BLaER1 (cell line): ENCODE data around the gene ROPN1L.
"Not testable (repeated sequence)": the region's sequence is repeated elsewhere in the genome, so short reads cannot be mapped to it uniquely, and the experiment has no call there.

Experiments
- H3K27ac ChIP-seq: shearing (Covaris generic); formaldehyde crosslinking; 2 replicates; pipeline ENCODE4 v1.8.1; 2022
- H3K27me3 ChIP-seq: shearing (Covaris generic); formaldehyde crosslinking; 2 replicates; pipeline ENCODE4 v1.8.1; 2022
- H3K36me3 ChIP-seq: shearing (Covaris generic); formaldehyde crosslinking; 2 replicates; pipeline ENCODE4 v1.8.1; 2022
- H3K4me1 ChIP-seq: shearing (Covaris generic); formaldehyde crosslinking; 2 replicates; pipeline ENCODE4 v1.8.1; 2022
- H3K4me2 ChIP-seq: shearing (Covaris generic); formaldehyde crosslinking; 2 replicates; pipeline ENCODE4 v1.8.1; 2022
- H3K4me3 ChIP-seq: shearing (Covaris generic); formaldehyde crosslinking; 2 replicates; pipeline ENCODE4 v1.8.1; 2022
- H3K9ac ChIP-seq: shearing (Covaris generic); formaldehyde crosslinking; 2 replicates; pipeline ENCODE4 v1.8.1; 2022
- H3K9me3 ChIP-seq: shearing (Covaris generic); formaldehyde crosslinking; 2 replicates; pipeline ENCODE4 v1.8.1; 2022
- H4K20me1 ChIP-seq: shearing (Covaris generic); formaldehyde crosslinking; 2 replicates; pipeline ENCODE4 v1.8.1; 2022
- Cebpa-rat ChIP-seq: shearing (Covaris generic); IDR thresholded peaks from 2 replicates; pipeline ENCODE4 v1.8.1; 2022

Gene ROPN1L

DNA sequence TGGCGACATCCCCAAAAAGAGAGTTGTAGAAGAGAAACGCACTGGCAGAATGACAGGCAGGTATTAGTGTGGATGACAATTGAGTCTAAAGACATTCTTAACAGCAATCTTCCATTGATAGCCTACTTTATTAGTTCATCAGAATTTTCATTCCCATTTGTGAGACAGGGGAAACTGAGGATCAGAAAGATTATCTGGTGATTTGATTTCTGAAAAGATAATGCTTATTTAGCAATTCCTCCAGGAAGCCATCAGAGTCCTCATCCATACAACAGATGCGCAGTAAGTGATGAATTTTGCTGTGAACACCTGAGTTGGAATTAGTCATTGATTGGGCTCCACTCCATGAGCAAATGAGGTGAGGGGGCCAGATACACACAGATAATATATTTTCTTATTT lies 64.9 kb downstream of the ROPN1L start:
- H3K4me2 ChIP-seq = no peak overlapping the region
- H3K27ac ChIP-seq = no peak overlapping the region

DNA sequence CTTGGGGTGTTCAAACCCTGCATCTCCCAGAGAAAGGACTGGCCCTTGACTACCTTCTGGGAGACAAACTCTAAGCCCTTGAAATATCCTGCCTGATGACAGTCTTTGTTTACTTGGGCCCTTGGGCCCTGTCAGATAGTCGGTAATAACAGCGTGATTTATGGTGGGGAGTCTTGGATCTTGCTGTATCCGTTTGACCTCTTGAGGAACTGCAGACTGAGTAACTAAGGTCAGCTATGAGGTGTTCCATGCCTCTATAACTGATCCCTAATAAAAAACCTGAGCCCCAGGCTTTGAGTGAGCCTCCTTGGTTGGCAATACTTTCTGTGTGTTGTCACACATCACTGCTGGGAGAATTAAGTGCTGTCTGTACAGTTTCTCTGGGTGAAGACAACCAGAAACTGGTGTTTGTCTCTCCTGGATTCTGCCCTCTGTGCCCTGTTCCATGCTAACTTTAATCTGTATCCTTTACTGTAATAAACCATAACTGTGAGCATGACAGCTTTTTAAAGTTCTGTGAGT lies 66.0 kb downstream of the ROPN1L start:
- H3K36me3 ChIP-seq = no peaks in the 10 kb centered on the region
- no peak for TF ChIP-seq Cebpa-rat
- H4K20me1 ChIP-seq = no peaks in the 10 kb centered on the region
- H3K27me3 ChIP-seq = no peaks in the 10 kb centered on the region
- peaks cover 9% of the 10 kb centered on the region; the same call in 1 of the 2 replicates for H3K4me1 ChIP-seq
- H3K4me3 ChIP-seq = no peak overlapping the region
- no peak overlapping the region for H3K9ac ChIP-seq
- H3K9me3 ChIP-seq = no peaks in the 10 kb centered on the region
- no peak overlapping the region for H3K27ac ChIP-seq
- no peak overlapping the region for H3K4me2 ChIP-seq

More for the DNA sequence above, 64.9 kb downstream of the ROPN1L start:
- H3K9me3 ChIP-seq = no peaks in the 10 kb centered on the region
- H3K4me3 ChIP-seq = no peak overlapping the region
- peaks cover 9% of the 10 kb centered on the region; the same call in 1 of the 2 replicates for H3K4me1 ChIP-seq
- no peak for TF ChIP-seq Cebpa-rat
- no peak overlapping the region for H3K9ac ChIP-seq
- H4K20me1 ChIP-seq = no peaks in the 10 kb centered on the region
- H3K36me3 ChIP-seq = no peaks in the 10 kb centered on the region
- H3K27me3 ChIP-seq = no peaks in the 10 kb centered on the region

DNA sequence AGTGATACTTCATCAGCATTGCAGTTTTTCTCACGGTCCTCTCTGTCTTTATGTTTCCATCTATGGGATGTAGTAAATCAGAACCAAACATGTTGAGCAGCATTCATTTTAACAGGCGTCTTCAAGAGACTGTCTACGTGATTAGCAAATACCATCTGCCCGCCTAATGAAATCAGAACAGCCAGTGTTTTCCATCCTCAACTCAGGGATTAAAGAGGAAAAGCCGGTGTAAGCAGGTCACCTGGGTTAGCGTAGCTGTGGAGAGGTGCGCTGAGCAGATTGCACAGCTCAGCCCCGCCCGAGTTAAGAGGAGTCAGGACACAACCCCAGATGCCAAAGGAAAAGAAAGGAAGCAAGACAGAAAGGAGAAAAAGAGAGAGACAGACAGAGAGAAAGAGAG lies 67.9 kb downstream of the ROPN1L start:
- H4K20me1 ChIP-seq = no peaks in the 10 kb centered on the region
- H3K27ac ChIP-seq = no peak overlapping the region
- no peaks in the 10 kb centered on the region for H3K36me3 ChIP-seq
- no peak overlapping the region for H3K4me2 ChIP-seq
- no peaks in the 10 kb centered on the region for H3K9me3 ChIP-seq
- peaks cover 19% of the 10 kb centered on the region for H3K4me1 ChIP-seq
- no peaks in the 10 kb centered on the region for H3K27me3 ChIP-seq
- H3K4me3 ChIP-seq = no peak overlapping the region
- no peak for TF ChIP-seq Cebpa-rat
- no peak overlapping the region for H3K9ac ChIP-seq

DNA sequence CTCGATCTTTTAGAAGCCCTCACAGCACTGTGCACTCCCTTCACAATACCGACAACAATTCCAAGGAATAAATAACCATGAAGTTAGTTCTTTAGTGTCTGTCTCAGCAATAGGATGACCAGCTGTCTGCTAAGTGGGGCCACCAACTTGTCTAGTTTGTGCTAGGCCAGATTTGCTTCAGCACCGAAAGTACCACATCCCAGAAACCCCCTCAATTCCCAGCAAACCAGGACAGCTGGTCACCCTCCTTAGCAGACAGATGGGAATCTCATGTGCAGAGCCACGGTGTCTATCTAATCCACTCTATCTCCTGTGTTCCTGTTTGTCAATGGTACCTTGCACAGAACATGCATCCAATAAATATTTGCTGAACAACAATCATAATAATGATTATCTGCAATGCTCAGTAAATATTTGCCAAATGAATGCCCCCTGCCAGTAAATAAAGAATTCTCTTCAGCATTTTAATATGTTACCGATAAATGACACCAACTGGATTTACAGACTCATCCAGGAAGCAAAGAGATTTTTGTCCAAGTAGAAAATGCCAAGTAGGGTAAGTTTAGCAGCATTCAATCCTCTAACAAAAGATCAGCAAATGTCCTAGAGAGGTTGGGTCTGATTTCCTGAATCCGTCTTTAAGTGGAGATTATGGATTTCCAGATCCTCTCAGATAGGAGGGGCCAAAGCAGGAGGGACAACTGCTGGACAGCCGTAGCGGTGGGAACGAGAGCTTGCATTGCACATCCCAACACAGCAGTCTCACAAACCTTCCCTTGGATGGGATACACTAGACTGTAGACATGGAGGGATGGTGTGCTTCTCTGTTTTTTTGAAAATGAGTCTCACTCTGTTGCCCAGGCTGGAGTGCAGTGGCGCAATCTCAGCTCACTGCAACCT lies 70.3 kb downstream of the ROPN1L start:
- Histone ChIP-seq H3K27ac (no peak overlapping the region), H3K4me2 (no peak overlapping the region), H3K9me3 (peaks cover 8% of the 10 kb centered on the region), H3K36me3 (no peaks in the 10 kb centered on the region), H3K4me1 (peaks cover 10% of the 10 kb centered on the region), H3K27me3 (no peaks in the 10 kb centered on the region), H3K4me3 (no peak overlapping the region), H4K20me1 (no peaks in the 10 kb centered on the region), H3K9ac (no peak overlapping the region)
- no peak for TF ChIP-seq Cebpa-rat

DNA sequence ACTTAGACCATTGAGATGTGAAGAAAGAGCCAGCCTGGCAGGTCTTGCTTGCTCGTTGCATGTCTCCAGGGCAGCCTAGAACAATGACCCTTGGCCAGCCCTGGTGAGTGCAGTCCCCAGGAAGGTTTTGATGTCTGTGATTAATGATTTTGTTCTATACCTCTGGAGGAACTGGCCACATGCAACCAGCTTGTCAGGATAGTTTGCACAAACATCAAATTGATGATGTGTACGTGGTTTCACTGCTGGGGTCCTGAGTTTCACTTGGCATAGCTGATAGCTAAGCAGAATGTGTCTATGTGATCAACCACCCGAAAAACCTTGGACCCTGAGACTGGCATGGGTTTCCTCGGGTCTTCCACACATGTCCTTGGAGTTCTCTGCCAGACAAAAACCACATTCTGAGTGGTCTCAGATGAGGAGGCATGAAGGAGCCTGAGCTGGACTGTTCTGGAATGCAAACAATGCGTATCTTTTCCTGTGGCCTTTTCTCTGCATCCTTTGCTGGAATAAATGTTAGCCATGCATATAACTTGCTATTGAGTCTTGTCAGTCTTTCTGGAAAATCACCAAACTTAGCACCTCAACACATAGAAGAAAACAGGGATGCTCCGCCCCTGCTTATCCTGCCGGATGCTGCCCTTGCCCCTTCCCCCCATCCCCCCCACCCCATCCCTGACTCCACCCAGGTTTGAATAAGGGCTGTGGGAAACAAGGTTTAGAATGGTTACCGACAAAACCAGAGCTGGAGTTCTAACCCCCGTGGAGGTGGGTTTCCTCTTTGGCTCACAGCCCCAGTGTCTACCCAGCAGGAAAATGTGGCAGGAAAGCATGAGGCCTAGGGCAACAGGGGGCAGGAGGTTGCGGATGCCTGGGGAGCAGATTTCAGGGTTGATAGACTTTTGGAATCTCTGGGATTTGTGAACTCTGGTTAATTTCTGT lies 72.1 kb downstream of the ROPN1L start:
- H3K36me3 ChIP-seq = no peaks in the 10 kb centered on the region
- no peak overlapping the region for H3K9ac ChIP-seq
- no peaks in the 10 kb centered on the region for H3K27me3 ChIP-seq
- H4K20me1 ChIP-seq = no peaks in the 10 kb centered on the region
- peak overlapping the region; percentile 20; the same call in 1 of the 2 replicates for H3K4me2 ChIP-seq
- H3K4me1 ChIP-seq = peaks cover 10% of the 10 kb centered on the region
- no peak for TF ChIP-seq Cebpa-rat
- peaks cover 8% of the 10 kb centered on the region for H3K9me3 ChIP-seq
- no peak overlapping the region for H3K4me3 ChIP-seq
- no peak overlapping the region for H3K27ac ChIP-seq

DNA sequence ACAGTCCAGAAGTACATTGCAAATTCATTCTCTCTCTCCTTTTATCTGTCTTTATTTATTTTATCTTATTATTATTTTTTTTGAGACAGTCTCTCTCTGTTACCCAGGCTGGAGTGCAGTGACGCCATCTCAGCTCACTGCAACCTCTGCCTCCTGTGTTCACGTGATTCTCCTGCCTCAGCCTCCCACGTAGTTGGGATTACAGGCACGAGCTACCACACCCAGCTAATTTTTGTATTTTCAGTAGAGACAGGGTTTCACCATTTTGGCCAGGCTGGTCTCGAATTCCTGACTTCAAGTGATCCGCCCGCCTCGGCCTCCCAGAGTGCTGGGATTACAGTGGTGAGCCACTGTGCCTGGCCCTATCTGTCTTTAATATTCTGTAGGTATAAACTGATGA lies 72.9 kb downstream of the ROPN1L start:
- H3K27me3 ChIP-seq, H3K36me3 ChIP-seq, H3K4me2 ChIP-seq, H3K9me3 ChIP-seq, H3K27ac ChIP-seq, H4K20me1 ChIP-seq, H3K9ac ChIP-seq, H3K4me3 ChIP-seq: not testable (repeated sequence)
- H3K4me1 ChIP-seq = peaks cover 12% of the 10 kb centered on the region
